K562 (cell line): ENCODE measurements around the gene NLK. TPM values are rescaled to one million over a fixed set of nuclear protein-coding genes. Genes with fewer than 3 reads are reported as not detected.

Experiments used
- CBFA2T3 ChIP-seq: fragments of 450-650 bp; IDR thresholded peaks from 2 replicates; pipeline ENCODE4 v1.6.1; 2017
- ESRRB ChIP-seq: fragments of 250-450 bp; sonication (Bioruptor Pico); IDR thresholded peaks from 2 replicates; pipeline ENCODE4 v1.5.0; 2020; ENCODE audit warnings: mild to moderate bottlenecking, moderate library complexity, borderline replicate concordance
- FOXK2 ChIP-seq, 2 experiments: fragments of 450-650 bp; IDR thresholded peaks in 1 of 2; conservative IDR thresholded peaks in 1 of 2; 2 replicates each; pipeline ENCODE4 v1.6.1; 2016; ENCODE audit warnings: low read depth in 2 of 2, mild to moderate bottlenecking in 1 of 2
- POLR2H ChIP-seq: IDR thresholded peaks from 2 replicates; pipeline ENCODE4 v1.6.1; 2016; ENCODE audit warnings: missing genetic modification characterization, low read depth, mild to moderate bottlenecking, control low read depth, missing compliant biosample characterization, moderate library complexity
- RREB1 ChIP-seq: fragments of 250-450 bp; sonication (Bioruptor Pico); IDR thresholded peaks from 2 replicates; pipeline ENCODE4 v1.4.0; 2020
- TBL1XR1 ChIP-seq, 2 experiments: IDR thresholded peaks; 2 replicates each; pipeline ENCODE4 v1.6.1; 2012; ENCODE audit warnings: improper control_type of control experiment in 2 of 2, low read length in 2 of 2, mild to moderate bottlenecking in 1 of 2
- TRIM25 ChIP-seq: fragments of 450-650 bp; IDR thresholded peaks from 2 replicates; pipeline ENCODE4 v1.7.0; 2016; ENCODE audit warnings: borderline replicate concordance
- ZFP1 ChIP-seq: fragments of 450-650 bp; formaldehyde crosslinking; IDR thresholded peaks from 2 replicates; pipeline ENCODE4 v1.4.0; 2020; ENCODE audit warnings: mild to moderate bottlenecking, mixed read lengths
- ZNF197 ChIP-seq: fragments of 200-800 bp; sonication (Bioruptor generic); IDR thresholded peaks from 2 replicates; pipeline ENCODE4 v1.6.1; 2016; ENCODE audit warnings: low read depth, missing genetic modification characterization, missing compliant biosample characterization
- polyA plus RNA-seq, 8 experiments: library from polyadenylated mRNA; depleted of rRNA in 4 of 8; stranded (reverse) in 5 of 8; unstranded in 3 of 8; fragments of >200 nt; fragmentation: Nextera tagmentation in 2 of 8; fragmentation: Illumina TruSeq in 1 of 8; extraction: Ambion mirVana in 2 of 8; extraction: Trizol in 1 of 8; gene quantifications; 2 replicates each; pipeline versions ENCODE4 v1.2.1 to v1.2.3, GENCODE V29; 2011 to 2014; ENCODE audit warnings: inconsistent platforms in 1 of 8, missing spikeins in 1 of 8
- total RNA-seq, 7 experiments: library from RNA; depleted of rRNA in 6 of 7; stranded (reverse); fragments of >200 nt in 6 of 7; fragmentation: Illumina TruSeq in 2 of 7; extraction: Trizol in 2 of 7; gene quantifications; 2 replicates each; pipeline versions ENCODE4 v1.2.1 to v1.2.3, GENCODE V29; 2011 to 2021; ENCODE audit warnings: low replicate concordance in 1 of 7

NLK gene
- total and polyA plus RNA-seq, 9 of the 15 experiments (the other 6 are each of a cell fraction or from before 2014, with no cell fraction given), result 10.9 to 59.6 (median 26.7) TPM

GRCh38 chr17:28074010-28074409 lies 31.5 kb downstream of the NLK start (continued):
- TF ChIP-seq ZFP1 (CRISPR knock-in tag) (no peak), CBFA2T3 (no peak), ZNF197 (CRISPR knock-in tag) (no peak), ESRRB (CRISPR knock-in tag) (no peak), POLR2H (tag) (no peak), RREB1 (CRISPR knock-in tag) (no peak), TRIM25 (no peak), TBL1XR1 (IDR thresholded peaks at IDR 0.05; ENCODE audit: low read length in 2 of 2) (no peak), FOXK2 (conservative IDR thresholded peaks at IDR 0.05 in 1 of 2, IDR thresholded peaks at IDR 0.05 in 1 of 2; ENCODE audit: low read depth in 2 of 2) (no peak)
